Measurements from ENCODE around the gene SLC25A46. TPM values are rescaled to one million over a fixed set of nuclear protein-coding genes. Genes with fewer than 3 reads are reported as not detected.
"Not testable (repeated sequence)": the region's sequence is repeated elsewhere in the genome, so short reads cannot be mapped to it uniquely, and the experiment has no call there.

SLC25A46 gene
- total RNA-seq, 1 experiment from 2014 or later = 42.1 TPM

DNA sequence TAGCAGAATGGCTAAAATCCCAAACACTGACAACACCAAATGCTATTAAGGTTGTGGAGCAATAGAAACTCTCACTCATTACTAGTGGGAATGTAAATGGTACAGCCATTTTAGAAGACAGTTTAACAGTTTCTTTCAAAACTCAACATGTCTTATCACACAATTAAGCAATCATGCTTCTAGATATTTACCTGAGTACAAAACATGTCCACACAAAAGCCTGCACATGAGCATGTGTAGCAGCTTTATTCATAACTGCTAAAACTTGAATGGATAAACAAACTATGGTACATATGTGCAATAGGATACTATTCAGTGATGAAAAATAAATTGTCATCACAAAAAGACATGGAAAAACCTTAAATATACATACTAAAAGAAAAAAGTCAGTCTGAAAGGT, 31.5 kb downstream of the SLC25A46 start:
- intact Hi-C loops (cut with micrococcal nuclease) = no loop called here
- Histone ChIP-seq H3K4me1 (ENCODE audit: insufficient read depth, low read length) (no peaks in the 10 kb centered on the region), H3K79me2 (ENCODE audit: low read length) (no peaks in the 10 kb centered on the region), H3K4me3 (ENCODE audit: low read length) (no peak overlapping the region), H3K9me2 (replicated peaks; ENCODE audit: low read length) (no peaks in the 10 kb centered on the region), H3K36me3 (ENCODE audit: low read depth, low read length) (no peaks in the 10 kb centered on the region), H4K20me1 (ENCODE audit: low read length) (no peaks in the 10 kb centered on the region), H3K9me3 (ENCODE audit: low read length) (no peaks in the 10 kb centered on the region), H3K27me3 (ENCODE audit: low read length) (no peaks in the 10 kb centered on the region), H3K27ac (ENCODE audit: low read length) (no peak overlapping the region), H2AFZ (ENCODE audit: low read length) (no peak overlapping the region), H3K9ac (ENCODE audit: low read length) (no peak overlapping the region), H3K4me2 (ENCODE audit: low read length) (no peak overlapping the region), H3F3A (ENCODE audit: low read length, unreplicated experiment) (no peaks in the 10 kb centered on the region)
- TF ChIP-seq EZH2 (IDR thresholded peaks at IDR 0.05; ENCODE audit: low read length, unreplicated experiment) (no peak), EZH2phosphoT487 (IDR thresholded peaks at IDR 0.05; ENCODE audit: borderline replicate concordance, low read length) (no peak)
- TF ChIP-seq, protein P1, sequence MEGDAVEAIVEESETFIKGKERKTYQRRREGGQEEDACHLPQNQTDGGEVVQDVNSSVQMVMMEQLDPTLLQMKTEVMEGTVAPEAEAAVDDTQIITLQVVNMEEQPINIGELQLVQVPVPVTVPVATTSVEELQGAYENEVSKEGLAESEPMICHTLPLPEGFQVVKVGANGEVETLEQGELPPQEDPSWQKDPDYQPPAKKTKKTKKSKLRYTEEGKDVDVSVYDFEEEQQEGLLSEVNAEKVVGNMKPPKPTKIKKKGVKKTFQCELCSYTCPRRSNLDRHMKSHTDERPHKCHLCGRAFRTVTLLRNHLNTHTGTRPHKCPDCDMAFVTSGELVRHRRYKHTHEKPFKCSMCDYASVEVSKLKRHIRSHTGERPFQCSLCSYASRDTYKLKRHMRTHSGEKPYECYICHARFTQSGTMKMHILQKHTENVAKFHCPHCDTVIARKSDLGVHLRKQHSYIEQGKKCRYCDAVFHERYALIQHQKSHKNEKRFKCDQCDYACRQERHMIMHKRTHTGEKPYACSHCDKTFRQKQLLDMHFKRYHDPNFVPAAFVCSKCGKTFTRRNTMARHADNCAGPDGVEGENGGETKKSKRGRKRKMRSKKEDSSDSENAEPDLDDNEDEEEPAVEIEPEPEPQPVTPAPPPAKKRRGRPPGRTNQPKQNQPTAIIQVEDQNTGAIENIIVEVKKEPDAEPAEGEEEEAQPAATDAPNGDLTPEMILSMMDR (conservative IDR thresholded peaks at IDR 0.05; ENCODE audit: low read depth, low read length) = no peak
- no peak for ATAC-seq
- DNase-seq = no peak
- ChIA-PET POLR2A (ENCODE audit: unreplicated experiment) (no interaction called here), CTCF (no interaction called here)
- BruUV-seq (replicated peaks) = no TSS peak

DNA sequence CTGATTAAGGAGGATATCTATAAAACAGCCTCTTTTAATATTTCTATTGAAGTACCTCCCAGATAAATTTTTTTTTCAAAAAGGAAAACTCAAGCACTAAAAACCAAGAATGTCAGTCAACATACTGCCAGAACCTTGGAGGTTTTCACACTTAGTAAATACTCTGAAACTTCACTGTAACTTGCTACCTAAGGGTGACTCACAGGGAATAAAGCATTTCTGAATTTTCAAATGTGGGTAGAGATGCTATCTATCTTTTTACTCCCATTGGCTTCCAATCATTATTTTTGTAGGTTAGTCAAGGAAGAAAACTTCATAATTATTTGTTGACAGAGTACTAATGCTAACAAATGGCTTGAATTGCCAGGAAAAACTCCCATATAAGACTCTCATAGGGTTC, 46.1 kb downstream of the SLC25A46 start:
- TF ChIP-seq EZH2phosphoT487 (IDR thresholded peaks at IDR 0.05; ENCODE audit: borderline replicate concordance, low read length) = no peak
- no peaks in the 10 kb centered on the region for H3K36me3 ChIP-seq (ENCODE audit: low read depth, low read length)
- no TSS peak for BruUV-seq (replicated peaks)

DNA sequence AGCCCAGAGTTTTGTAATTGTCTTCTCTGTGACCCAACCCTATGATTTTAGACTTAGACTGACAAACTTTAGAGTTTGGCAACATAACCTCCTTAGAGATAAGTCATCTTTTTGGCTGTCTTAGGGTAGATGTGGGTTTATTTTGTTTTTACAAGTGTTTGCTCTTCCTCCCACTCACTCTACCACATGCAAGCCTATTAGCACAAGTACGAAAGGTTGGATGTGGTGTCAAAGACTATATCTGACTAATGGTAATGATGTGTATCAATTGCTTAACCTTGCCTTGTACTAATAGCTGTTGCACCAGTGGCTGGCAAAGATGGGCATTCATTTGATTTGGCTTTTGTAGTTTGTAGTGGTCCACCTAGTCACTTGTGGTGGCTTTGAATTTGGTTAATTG, 46.5 kb downstream of the SLC25A46 start:
- CTCF ChIA-PET = no interaction called here
- H3K9ac ChIP-seq (ENCODE audit: low read length) = peak overlapping the region; percentile 35
- no peaks in the 10 kb centered on the region for H3K79me2 ChIP-seq (ENCODE audit: low read length)
- no peaks in the 10 kb centered on the region for H4K20me1 ChIP-seq (ENCODE audit: low read length)
- H3K4me3 ChIP-seq (ENCODE audit: low read length) = peak overlapping the region; percentile 3; the same call in 1 of the 2 replicates
- H3F3A ChIP-seq (ENCODE audit: low read length, unreplicated experiment) = peaks cover 15% of the 10 kb centered on the region
- peaks cover 22% of the 10 kb centered on the region for H3K4me1 ChIP-seq (ENCODE audit: insufficient read depth, low read length)
- peak overlapping the region; percentile 92 for H3K27ac ChIP-seq (ENCODE audit: low read length)
- TF ChIP-seq, protein P1 (conservative IDR thresholded peaks at IDR 0.05; ENCODE audit: low read depth, low read length) = no peak
- TF ChIP-seq EZH2 (IDR thresholded peaks at IDR 0.05; ENCODE audit: low read length, unreplicated experiment) = no peak
- no peak for TF ChIP-seq EZH2phosphoT487 (IDR thresholded peaks at IDR 0.05; ENCODE audit: borderline replicate concordance, low read length)
- ATAC-seq (peak; percentile 93), DNase-seq (peak; percentile 96)
- peak overlapping the region; percentile 66 for H3K4me2 ChIP-seq (ENCODE audit: low read length)
- no peaks in the 10 kb centered on the region for H3K9me3 ChIP-seq (ENCODE audit: low read length)
- H3K9me2 ChIP-seq (replicated peaks; ENCODE audit: low read length) = no peaks in the 10 kb centered on the region
- no TSS peak for BruUV-seq (replicated peaks)
- POLR2A ChIA-PET (ENCODE audit: unreplicated experiment) = no interaction called here
- H2AFZ ChIP-seq (ENCODE audit: low read length) = no peak overlapping the region
- intact Hi-C loops (cut with micrococcal nuclease) = loop anchor here (1.0 to 5.0 kb wide), 6 partner anchors 28 to 292 kb away; no protein-coding TSS in a partner anchor
- no peaks in the 10 kb centered on the region for H3K36me3 ChIP-seq (ENCODE audit: low read depth, low read length)
- H3K27me3 ChIP-seq (ENCODE audit: low read length) = no peaks in the 10 kb centered on the region

More for the DNA sequence above, 46.1 kb downstream of the SLC25A46 start:
- intact Hi-C loops (cut with micrococcal nuclease) = loop anchor here (1.0 to 5.0 kb wide), 6 partner anchors 28 to 292 kb away; no protein-coding TSS in a partner anchor
- Histone ChIP-seq H3K9me2 (replicated peaks; ENCODE audit: low read length) (no peaks in the 10 kb centered on the region), H3K27ac (ENCODE audit: low read length) (peak overlapping the region; percentile 92), H3K4me2 (ENCODE audit: low read length) (peak overlapping the region; percentile 66), H3K9me3 (ENCODE audit: low read length) (no peaks in the 10 kb centered on the region), H3K4me1 (ENCODE audit: insufficient read depth, low read length) (peaks cover 22% of the 10 kb centered on the region), H3F3A (ENCODE audit: low read length, unreplicated experiment) (peaks cover 15% of the 10 kb centered on the region), H3K27me3 (ENCODE audit: low read length) (no peaks in the 10 kb centered on the region), H4K20me1 (ENCODE audit: low read length) (no peaks in the 10 kb centered on the region), H2AFZ (ENCODE audit: low read length) (no peak overlapping the region), H3K4me3 (ENCODE audit: low read length) (peak overlapping the region; percentile 22; the same call in 1 of the 2 replicates), H3K9ac (ENCODE audit: low read length) (peak overlapping the region; percentile 35), H3K79me2 (ENCODE audit: low read length) (no peaks in the 10 kb centered on the region)
- ATAC-seq = peak; percentile 83
- peak; percentile 84 for DNase-seq
- CTCF ChIA-PET = no interaction called here
- POLR2A ChIA-PET (ENCODE audit: unreplicated experiment) = no interaction called here

DNA sequence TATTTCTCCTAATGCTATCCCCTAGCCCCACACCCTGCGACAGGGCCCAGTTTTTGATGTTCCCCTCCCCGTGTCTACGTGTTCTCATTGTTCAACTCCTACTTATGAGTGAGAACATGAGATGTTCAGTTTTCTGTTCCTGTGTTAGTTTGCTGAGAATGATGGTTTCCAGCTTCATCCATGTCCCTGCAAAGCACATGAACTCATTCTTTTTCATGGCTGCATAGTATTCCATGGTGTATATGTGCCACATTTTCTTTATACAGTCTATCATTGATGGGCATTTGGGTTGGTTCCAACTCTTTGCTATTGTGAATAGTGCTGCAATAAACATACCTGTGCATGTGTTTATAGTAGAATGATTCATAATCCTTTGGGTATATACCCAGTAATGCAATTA, 49.2 kb downstream of the SLC25A46 start:
- Histone ChIP-seq H3K4me1 (ENCODE audit: insufficient read depth, low read length) (peaks cover 22% of the 10 kb centered on the region), H3F3A (ENCODE audit: low read length, unreplicated experiment) (peaks cover 15% of the 10 kb centered on the region)
- H3K9ac ChIP-seq (ENCODE audit: low read length); H3K27me3 ChIP-seq (ENCODE audit: low read length); H3K36me3 ChIP-seq (ENCODE audit: low read depth, low read length); BruUV-seq (replicated peaks); H4K20me1 ChIP-seq (ENCODE audit: low read length); H3K27ac ChIP-seq (ENCODE audit: low read length); H3K9me2 ChIP-seq (replicated peaks; ENCODE audit: low read length); ATAC-seq; H3K79me2 ChIP-seq (ENCODE audit: low read length); H2AFZ ChIP-seq (ENCODE audit: low read length); POLR2A ChIA-PET (ENCODE audit: unreplicated experiment); H3K4me3 ChIP-seq (ENCODE audit: low read length); H3K9me3 ChIP-seq (ENCODE audit: low read length); H3K4me2 ChIP-seq (ENCODE audit: low read length); CTCF ChIA-PET: not testable (repeated sequence)
- peak; percentile 9 for DNase-seq
- intact Hi-C loops (cut with micrococcal nuclease) = loop anchor here (5.0 kb wide), 2 partner anchors 64 to 289 kb away; no protein-coding TSS in a partner anchor

Data from PC-3 (cell line).